Activated B cell treated with CpG ODN at 0.5 μM for 24 hours (primary cell): ENCODE data around the gene PLEKHA5. TPM values are rescaled to one million over a fixed set of nuclear protein-coding genes. Genes with fewer than 3 reads are reported as not detected.

Source experiments
- ATAC-seq: fragments of 200-7000 bp; cut with Tn5 transposase; one replicate; pipeline ENCODE4 v1.10.0; 2021; ENCODE audit warnings: low read depth, mild to moderate bottlenecking, moderate library complexity
- CTCF ChIA-PET: fragments of 350-600 bp; sonication (Branson Sonifier 250); formaldehyde crosslinking; loops from one replicate; lab custom pipeline; 2021; ENCODE audit warnings: antibody characterized with exemption; lab: Charles Lee
- POLR2A ChIA-PET: fragments of 350-600 bp; sonication (Branson Sonifier 250); formaldehyde crosslinking; loops from one replicate; lab custom pipeline; 2021; ENCODE audit warnings: antibody characterized with exemption; lab: Charles Lee
- DNase-seq: peaks from one replicate; pipeline ENCODE4 v3.0.0; 2022
- H3K27ac Mint-ChIP-seq: one replicate; pipeline ENCODE4 v1.8.0; 2020; ENCODE audit warnings: mixed read lengths
- H3K27me3 Mint-ChIP-seq: one replicate; pipeline ENCODE4 v1.8.0; 2021; ENCODE audit warnings: mixed read lengths
- H3K36me3 Mint-ChIP-seq: one replicate; pipeline ENCODE4 v1.8.0; 2021; ENCODE audit warnings: low read depth, mixed read lengths
- H3K4me1 Mint-ChIP-seq: one replicate; pipeline ENCODE4 v1.8.0; 2021; ENCODE audit warnings: mixed read lengths
- H3K4me3 Mint-ChIP-seq: one replicate; pipeline ENCODE4 v1.8.0; 2020; ENCODE audit warnings: mild to moderate bottlenecking, mixed read lengths
- H3K9me3 Mint-ChIP-seq: one replicate; pipeline ENCODE4 v1.8.0; 2020; ENCODE audit warnings: mixed read lengths
- CTCF ChIP-seq: fragments of 200-600 bp; IDR thresholded peaks from one replicate; pipeline ENCODE4 v1.8.0; 2022; ENCODE audit warnings: antibody characterized with exemption, mild to moderate bottlenecking
- intact Hi-C: fragments of 100-400 bp; cut with micrococcal nuclease; formaldehyde crosslinking; loops from one replicate; pipeline ENCODE4 v1.15.1; 2024
- total RNA-seq: library from RNA; stranded (reverse); gene quantifications from 2 replicates; pipeline ENCODE4 v1.2.3, GENCODE V29; 2022

Gene PLEKHA5
- total RNA-seq, 1 donor from 2014 or later = 0.11 TPM

GRCh38 chr12:19251481-19252132, 122.1 kb downstream of the PLEKHA5 start:
- Mint-ChIP-seq H3K4me1 (no peaks in the 10 kb centered on the region), H3K36me3 (no peaks in the 10 kb centered on the region), H3K27me3 (no peaks in the 10 kb centered on the region), H3K27ac (no peak overlapping the region), H3K9me3 (no peaks in the 10 kb centered on the region), H3K4me3 (no peak overlapping the region)
- no peak for TF ChIP-seq CTCF
- ChIA-PET CTCF (no interaction called here), POLR2A (no interaction called here)
- intact Hi-C loops = no loop called here
- ATAC-seq (no peak), DNase-seq (no peak)

- no peak for TF ChIP-seq CTCF
- Mint-ChIP-seq H3K27me3 (no peaks in the 10 kb centered on the region), H3K4me3 (no peak overlapping the region), H3K9me3 (no peaks in the 10 kb centered on the region), H3K36me3 (no peaks in the 10 kb centered on the region), H3K27ac (no peak overlapping the region), H3K4me1 (no peaks in the 10 kb centered on the region)
- intact Hi-C loops = no loop called here
- no peak for ATAC-seq
- POLR2A ChIA-PET = no interaction called here
- no peak for DNase-seq
- CTCF ChIA-PET = no interaction called here
These were observed 130.6 kb downstream of the PLEKHA5 start for GRCh38 chr12:19260135-19260534.

GRCh38 chr12:19261773-19262172, 132.2 kb downstream of the PLEKHA5 start:
- ATAC-seq (no peak), DNase-seq (no peak)
- H3K27me3 Mint-ChIP-seq = no peaks in the 10 kb centered on the region
- no peak for TF ChIP-seq CTCF
- no peaks in the 10 kb centered on the region for H3K36me3 Mint-ChIP-seq
- POLR2A ChIA-PET = no interaction called here
- intact Hi-C loops = no loop called here
- no peak overlapping the region for H3K27ac Mint-ChIP-seq
- no peaks in the 10 kb centered on the region for H3K4me1 Mint-ChIP-seq
- no peak overlapping the region for H3K4me3 Mint-ChIP-seq
- CTCF ChIA-PET = no interaction called here
- no peaks in the 10 kb centered on the region for H3K9me3 Mint-ChIP-seq

- no peak for DNase-seq
- ChIA-PET CTCF (no interaction called here), POLR2A (no interaction called here)
- Mint-ChIP-seq H3K4me1 (no peaks in the 10 kb centered on the region), H3K27ac (no peak overlapping the region), H3K27me3 (no peaks in the 10 kb centered on the region), H3K36me3 (no peaks in the 10 kb centered on the region), H3K9me3 (no peaks in the 10 kb centered on the region), H3K4me3 (no peak overlapping the region)
- no peak for ATAC-seq
- intact Hi-C loops = no loop called here
- TF ChIP-seq CTCF = no peak
These were observed 134.1 kb downstream of the PLEKHA5 start for GRCh38 chr12:19263672-19264071.

- CTCF ChIA-PET = no interaction called here
- Mint-ChIP-seq H3K4me3 (no peak overlapping the region), H3K27ac (no peak overlapping the region), H3K27me3 (no peaks in the 10 kb centered on the region), H3K36me3 (no peaks in the 10 kb centered on the region), H3K4me1 (no peaks in the 10 kb centered on the region), H3K9me3 (no peaks in the 10 kb centered on the region)
- DNase-seq (no peak), ATAC-seq (no peak)
- POLR2A ChIA-PET = no interaction called here
- no peak for TF ChIP-seq CTCF
- intact Hi-C loops = no loop called here
These were observed 144.2 kb downstream of the PLEKHA5 start for GRCh38 chr12:19273482-19274330.
